Gastrocnemius medialis (tissue), 4 donors: ENCODE data around the gene PTGES2.

ENCODE experiments used
- CTCF ChIP-seq, 5 experiments: fragments of 450-650 bp in 3 of 5; fragments of 200-600 bp in 2 of 5; sonication (generic) in 2 of 5; IDR thresholded peaks in 4 of 5; conservative IDR thresholded peaks in 1 of 5; 1 replicate in 4 of 5; 2 replicates in 1 of 5; pipeline ENCODE4 v1.5.1; 2016 to 2019; ENCODE audit warnings: antibody characterized with exemption in 5 of 5, mild to moderate bottlenecking in 3 of 5, moderate library complexity in 3 of 5
- POLR2A ChIP-seq, 2 donors: fragments of 450-650 bp; IDR thresholded peaks; one replicate each; pipeline ENCODE4 v1.6.1; 2017; ENCODE audit warnings: antibody characterized with exemption in 2 of 2, mild to moderate bottlenecking in 2 of 2, moderate library complexity in 2 of 2

GRCh38 chr9:128155736-128156500, 28.4 kb upstream of the PTGES2 start:
- TF ChIP-seq POLR2A (IDR thresholded peaks at IDR 0.05) (no peak), CTCF (IDR thresholded peaks at IDR 0.05 in 4 of 5, conservative IDR thresholded peaks at IDR 0.05 in 1 of 5) (no peak)
